GM12891 (cell line): Measurements from ENCODE around the gene PCGF5.

ENCODE experiments used
- POLR2AphosphoS5 ChIP-seq: IDR thresholded peaks from 2 replicates; pipeline ENCODE4 v1.6.1; 2011; ENCODE audit warnings: low read depth, low read length, control low read depth
- SPI1 ChIP-seq: IDR thresholded peaks from 2 replicates; pipeline ENCODE4 v1.6.1; 2011; ENCODE audit warnings: low read depth, low read length, control low read depth

DNA sequence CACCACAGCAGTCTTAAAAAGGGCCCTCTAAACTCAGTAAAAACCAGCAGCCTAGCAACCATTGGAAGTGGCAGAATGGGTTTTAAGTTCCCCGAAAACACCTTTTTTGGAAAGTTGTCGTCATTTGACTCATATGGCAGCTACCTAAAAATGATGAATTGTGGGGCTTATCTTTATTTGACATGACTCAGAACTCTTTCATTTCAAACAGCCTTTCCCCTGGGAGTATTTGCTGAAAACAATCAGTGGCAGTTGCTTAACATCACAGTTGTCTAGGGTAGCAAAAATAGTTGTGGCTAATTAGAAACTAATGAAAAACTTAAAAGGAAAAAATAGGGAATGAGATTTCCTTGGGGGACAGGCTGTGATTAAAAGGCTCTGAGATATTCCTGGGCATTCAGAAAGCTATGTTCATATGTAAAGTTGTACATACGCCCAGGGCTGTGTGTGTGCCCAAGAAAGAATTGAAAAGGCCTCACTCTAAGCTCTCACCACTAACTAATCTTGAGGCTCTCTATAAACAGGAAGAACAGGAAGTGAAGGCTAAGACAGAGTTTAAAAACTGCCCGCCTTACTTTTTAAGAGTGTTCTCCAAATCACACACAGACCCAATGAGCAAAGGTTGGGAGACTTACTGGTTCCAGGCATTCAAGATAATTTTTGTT, 108.0 kb downstream of the PCGF5 start:
- TF ChIP-seq POLR2AphosphoS5 (no peak), SPI1 (no peak)
